G401 (cell line): Measurements from ENCODE around the gene PPM1N. TPM values are rescaled to one million over a fixed set of nuclear protein-coding genes. Genes with fewer than 3 reads are reported as not detected.

ENCODE experiments used
- DNase-seq: peaks from one replicate; pipeline ENCODE4 v3.0.0-alpha.2; 2015; ENCODE audit warnings: low spot score
- in situ Hi-C: cut with HindIII; loops from 2 replicates; pipeline ENCODE4 v1.10.0; 2016; ENCODE audit warnings: low sequenced_read_pairs, mixed read lengths
- total RNA-seq: library from RNA; depleted of rRNA; stranded (reverse); fragments of >200 nt; shearing (Covaris generic); gene quantifications from 2 replicates; pipeline ENCODE4 v1.2.3, GENCODE V29; 2014; rRNA removed

Gene PPM1N
- total RNA-seq = 3.3 and 4.2 TPM in 2 replicates

- DNase-seq = no peak
- in situ Hi-C loops = no loop called here
Measured at GRCh38 chr19:45498411-45499195, at the start of gene PPM1N. Gene PPM1N, plus strand, starts transcription at chr19:45498443. Its CDS starts 30 bp downstream, at chr19:45498473.

- in situ Hi-C loops = no loop called here
- no peak for DNase-seq
Measured at GRCh38 chr19:45448887-45449299, 49.4 kb upstream of the PPM1N start.

- in situ Hi-C loops = no loop called here
Measured at GRCh38 chr19:45450012-45450333, 48.3 kb upstream of the PPM1N start.

GRCh38 chr19:45451131-45451849, 47.0 kb upstream of the PPM1N start:
- in situ Hi-C loops = no loop called here
- no peak for DNase-seq

More at GRCh38 chr19:45450012-45450333, 48.3 kb upstream of the PPM1N start:
- DNase-seq = no peak

GRCh38 chr19:45451850-45452387, 46.3 kb upstream of the PPM1N start:
- in situ Hi-C loops = no loop called here
- DNase-seq = no peak

DNA sequence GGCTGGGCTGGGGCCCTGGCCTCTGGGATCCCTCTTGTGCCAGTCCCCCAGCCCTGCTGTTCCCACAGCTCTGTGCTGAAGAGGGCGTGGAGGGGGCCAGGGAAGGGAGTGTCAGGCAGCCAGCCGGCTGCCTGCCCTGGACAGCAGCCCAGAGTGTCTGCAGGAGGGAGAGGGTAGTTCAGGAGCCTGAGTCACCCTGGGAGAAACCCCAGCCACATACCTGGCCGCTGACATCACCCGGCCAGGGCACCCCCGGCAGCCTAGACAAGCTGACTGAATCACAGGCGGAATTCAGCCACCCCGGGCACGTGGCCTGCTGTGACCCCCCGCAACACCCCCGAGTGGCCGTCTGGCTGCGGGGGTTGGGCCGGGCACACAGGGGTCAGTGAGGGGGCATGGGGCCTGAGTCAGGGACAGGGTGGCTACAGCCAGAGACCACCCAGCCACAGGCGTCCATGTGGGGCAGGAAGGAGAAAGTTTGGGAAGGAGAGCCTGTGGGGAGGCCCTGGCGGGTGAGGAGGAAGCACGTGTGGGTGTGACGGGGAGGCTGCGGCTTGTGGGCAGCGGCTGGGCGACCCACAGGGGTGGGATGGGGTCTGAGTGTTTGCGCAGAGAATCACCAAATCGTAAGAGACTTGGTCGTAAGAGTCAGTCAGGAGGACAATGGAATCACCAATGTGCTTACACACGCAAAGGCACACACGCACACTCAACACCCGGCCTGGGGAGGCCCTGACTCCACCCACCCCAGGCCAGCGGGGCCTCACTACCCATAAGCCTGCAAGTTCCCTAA, 42.3 kb upstream of the PPM1N start:
- DNase-seq = peak; percentile 48
- in situ Hi-C loops = no loop called here

DNA sequence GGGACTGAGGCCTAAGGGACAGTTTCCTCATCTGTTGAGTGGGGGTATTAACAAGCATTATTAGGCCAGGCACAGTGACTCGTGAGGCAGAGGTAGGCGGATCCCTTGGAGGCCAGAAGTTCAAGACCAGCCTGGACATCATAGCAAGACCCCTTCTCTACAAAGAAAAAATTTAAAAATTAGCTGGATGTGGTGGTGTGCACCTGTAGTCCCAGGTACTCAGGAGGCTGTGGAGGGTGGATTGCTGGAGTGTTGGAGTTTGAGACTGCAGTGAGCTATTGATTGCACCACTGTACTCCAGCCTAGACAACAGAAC, 41.8 kb upstream of the PPM1N start:
- DNase-seq = no peak
- in situ Hi-C loops = no loop called here

DNA sequence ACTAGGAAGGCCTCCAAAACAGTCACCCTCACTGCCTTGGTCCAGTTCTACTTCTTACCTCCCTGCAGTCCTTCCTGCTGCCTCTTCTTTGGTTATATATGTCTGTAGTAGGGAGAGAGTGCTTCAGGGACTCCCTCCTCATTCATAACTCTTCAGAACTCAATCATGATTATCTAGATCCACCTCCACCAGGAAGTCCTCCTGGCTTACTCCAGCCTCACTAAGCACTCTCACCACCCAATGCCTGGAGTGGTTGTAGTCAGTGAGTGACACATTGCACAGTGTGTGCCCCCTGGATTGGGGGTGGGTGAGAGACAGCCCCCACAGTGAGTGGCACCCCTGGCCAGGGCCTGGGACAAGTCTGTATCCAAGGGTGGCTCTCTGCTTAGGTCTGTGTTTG, 40.5 kb upstream of the PPM1N start:
- in situ Hi-C loops = no loop called here
- DNase-seq = no peak

DNA sequence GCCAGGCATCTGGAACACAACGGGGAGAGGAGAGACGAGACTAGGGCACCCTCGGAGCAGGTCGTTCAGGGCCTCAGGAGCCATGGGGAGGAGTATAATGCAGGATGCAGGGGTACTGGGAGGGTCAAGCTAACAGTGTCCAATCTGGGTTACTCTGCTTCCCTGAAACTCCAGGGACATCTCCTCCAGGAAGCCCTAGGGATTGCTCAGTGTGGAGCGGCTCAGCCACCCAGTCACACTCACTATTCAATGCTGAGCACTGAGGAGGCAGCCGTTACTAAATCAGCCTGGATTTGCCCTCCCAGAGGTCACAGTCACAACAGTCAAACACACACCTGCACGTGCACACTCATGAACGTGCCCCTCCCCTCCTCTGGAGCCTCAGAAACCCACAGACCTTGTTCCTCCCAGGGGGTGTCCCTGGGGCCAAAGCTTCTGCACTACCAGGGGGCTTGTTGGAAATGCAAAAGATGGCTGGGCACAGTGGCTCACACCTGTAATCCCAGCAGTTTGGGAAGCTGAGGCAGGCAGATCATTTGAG, 37.4 kb upstream of the PPM1N start:
- in situ Hi-C loops = no loop called here
- DNase-seq = no peak

DNA sequence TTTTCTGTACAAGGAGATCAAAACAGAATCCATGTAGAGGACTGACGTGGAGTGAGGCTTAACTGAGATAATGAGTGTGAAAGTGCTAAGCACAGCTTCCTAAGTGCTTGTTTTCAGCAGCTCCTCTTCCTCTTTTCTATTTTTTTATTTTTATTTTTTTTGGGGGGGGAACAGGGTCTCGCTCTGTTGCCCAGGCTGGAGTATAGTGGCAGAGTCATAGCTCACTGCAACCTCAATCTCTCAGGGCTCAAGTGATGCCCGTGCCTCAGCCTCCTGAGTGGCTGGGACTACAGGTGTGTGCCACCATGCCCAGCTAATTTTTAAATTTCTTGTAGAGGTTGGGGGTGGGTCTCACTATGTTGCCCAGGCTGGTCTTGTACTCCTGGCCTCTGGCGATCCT, 36.1 kb upstream of the PPM1N start:
- in situ Hi-C loops = no loop called here
- no peak for DNase-seq

GRCh38 chr19:45463241-45463640, 35.0 kb upstream of the PPM1N start:
- no peak for DNase-seq
- in situ Hi-C loops = no loop called here

GRCh38 chr19:45464274-45464673, 34.0 kb upstream of the PPM1N start:
- DNase-seq = no peak
- in situ Hi-C loops = no loop called here

- no peak for DNase-seq
- in situ Hi-C loops = no loop called here
Measured at GRCh38 chr19:45464852-45465441, 33.3 kb upstream of the PPM1N start.

DNA sequence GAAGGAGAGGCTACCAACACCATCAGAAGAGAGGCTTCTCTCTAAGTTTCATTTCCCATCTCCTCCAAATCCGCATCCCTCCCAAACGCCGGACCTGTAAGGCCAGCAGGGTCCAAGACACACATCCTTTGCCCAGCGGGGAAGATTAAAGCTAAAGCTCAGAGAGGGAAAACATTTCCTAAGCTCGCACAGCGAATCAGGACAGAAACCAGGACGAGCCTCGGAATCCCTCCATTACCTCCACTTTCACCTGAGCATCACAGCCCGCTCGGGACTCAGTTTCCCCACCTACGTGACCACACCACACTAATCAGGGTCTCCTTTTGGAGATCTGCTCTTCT, 31.2 kb upstream of the PPM1N start:
- in situ Hi-C loops = no loop called here
- no peak for DNase-seq

DNA sequence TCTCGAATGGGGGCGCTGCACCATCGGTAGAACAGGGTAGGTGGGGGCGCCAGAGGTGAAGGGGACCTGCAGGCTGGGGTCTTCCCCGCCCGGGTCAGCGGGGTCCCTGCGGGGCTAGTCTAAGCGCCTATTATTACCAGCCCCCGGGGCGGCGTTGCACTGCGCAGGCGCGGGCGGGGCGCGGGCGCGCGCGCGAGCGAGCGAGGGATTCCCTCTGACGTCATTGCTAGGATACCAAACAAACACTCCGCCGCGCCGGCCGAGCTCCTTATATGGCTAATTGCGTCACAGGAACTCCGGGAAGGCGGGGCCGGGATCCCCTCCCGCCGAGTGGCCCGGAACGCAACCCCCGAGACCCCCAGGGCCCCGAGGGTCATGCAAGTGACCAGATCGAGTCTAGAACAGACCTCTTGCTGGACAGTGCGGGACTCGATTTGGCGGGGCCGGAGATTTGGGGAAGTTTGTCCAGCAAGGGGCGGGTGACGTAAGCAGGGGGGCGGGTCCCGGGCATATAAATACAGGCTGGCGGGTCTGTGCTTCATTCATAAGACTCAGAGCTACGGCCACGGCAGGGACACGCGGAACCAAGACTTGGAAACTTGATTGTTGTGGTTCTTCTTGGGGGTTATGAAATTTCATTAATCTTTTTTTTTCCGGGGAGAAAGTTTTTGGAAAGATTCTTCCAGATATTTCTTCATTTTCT, 30.6 kb upstream of the PPM1N start, which contains the start of gene FOSB:
FOSB (plus strand) TSS at position 541 of the 703 bp plus-strand sequence. CDS start 591 bp downstream, outside the sequence.
- DNase-seq = peak; percentile 95
- in situ Hi-C loops = no loop called here

DNA sequence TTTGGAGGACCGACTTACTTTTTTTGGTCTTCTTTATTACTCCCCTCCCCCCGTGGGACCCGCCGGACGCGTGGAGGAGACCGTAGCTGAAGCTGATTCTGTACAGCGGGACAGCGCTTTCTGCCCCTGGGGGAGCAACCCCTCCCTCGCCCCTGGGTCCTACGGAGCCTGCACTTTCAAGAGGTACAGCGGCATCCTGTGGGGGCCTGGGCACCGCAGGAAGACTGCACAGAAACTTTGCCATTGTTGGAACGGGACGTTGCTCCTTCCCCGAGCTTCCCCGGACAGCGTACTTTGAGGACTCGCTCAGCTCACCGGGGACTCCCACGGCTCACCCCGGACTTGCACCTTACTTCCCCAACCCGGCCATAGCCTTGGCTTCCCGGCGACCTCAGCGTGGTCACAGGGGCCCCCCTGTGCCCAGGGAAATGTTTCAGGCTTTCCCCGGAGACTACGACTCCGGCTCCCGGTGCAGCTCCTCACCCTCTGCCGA, 30.0 kb upstream of the PPM1N start:
- no peak for DNase-seq
- in situ Hi-C loops = no loop called here

DNA sequence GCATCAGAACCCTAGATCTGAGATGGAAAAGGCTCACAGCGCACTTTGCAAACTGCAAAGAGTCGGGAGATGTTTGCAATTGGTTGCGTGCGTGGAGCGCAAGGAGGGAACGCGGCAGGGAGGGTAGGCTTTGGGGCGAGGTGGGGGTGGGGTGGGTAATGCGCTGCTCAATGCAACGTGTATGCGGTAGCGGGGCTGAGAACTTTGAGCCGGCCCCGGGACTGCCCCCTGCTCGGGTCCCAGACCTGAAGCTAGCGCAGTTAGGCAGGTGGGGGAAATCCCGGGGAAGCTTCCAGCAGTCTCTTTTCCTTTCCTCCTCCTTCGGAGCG, 29.5 kb upstream of the PPM1N start:
- in situ Hi-C loops = no loop called here
- no peak for DNase-seq

GRCh38 chr19:45469132-45469944, 28.9 kb upstream of the PPM1N start:
- peak; percentile 97 for DNase-seq
- in situ Hi-C loops = no loop called here
